ENCODE measurements around the gene GPATCH4. TPM values are rescaled to one million over a fixed set of nuclear protein-coding genes. Genes with fewer than 3 reads are reported as not detected.

Gene GPATCH4
- total RNA-seq, 1 donor from 2014 or later = 71.8 TPM

DNA sequence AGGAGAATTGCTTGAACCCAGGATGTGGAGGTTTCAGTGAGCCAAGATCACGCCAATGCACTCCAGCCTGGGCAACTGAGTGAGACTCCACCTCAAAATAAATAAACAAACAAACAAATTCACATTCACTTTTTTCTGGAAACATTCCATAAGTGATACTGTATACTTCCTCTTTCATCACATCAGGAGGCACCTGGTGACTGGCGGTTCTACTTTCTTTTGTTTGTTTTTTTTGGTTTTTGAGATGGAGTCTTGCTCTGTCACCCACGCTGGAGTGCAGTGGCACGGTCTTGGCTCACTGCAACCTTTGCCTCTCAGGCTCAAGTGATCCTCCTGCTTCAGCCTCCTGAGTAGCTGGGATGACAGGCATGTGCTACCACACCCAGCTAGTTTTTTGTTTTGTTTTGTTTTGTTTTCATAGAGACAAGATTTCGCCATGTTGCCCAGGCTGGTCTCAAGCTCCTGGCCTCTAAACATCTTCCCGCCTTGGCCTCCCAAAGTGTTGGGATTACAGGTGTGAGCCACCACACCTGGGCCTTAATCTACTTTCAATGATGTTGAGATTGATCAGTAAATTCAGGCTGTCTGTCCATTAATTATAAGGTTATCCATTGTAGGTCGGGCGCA, 28.7 kb upstream of the GPATCH4 start:
- intact Hi-C loops (cut with micrococcal nuclease) = no loop called here
- H3K4me3 Mint-ChIP-seq = no peak overlapping the region
- peaks cover 9% of the 10 kb centered on the region for H3K4me1 Mint-ChIP-seq
- DNase-seq (no peak), ATAC-seq (ENCODE audit: low read depth) (no peak)
- no peak overlapping the region for H3K27ac Mint-ChIP-seq
- ChIA-PET CTCF (interaction anchor here (0.7 kb wide), 1 partner anchor 92 kb away, joined by 3 read pairs; no protein-coding TSS in a partner anchor), POLR2A (no interaction called here)
- no peaks in the 10 kb centered on the region for H3K36me3 Mint-ChIP-seq (ENCODE audit: low read depth)
- H3K9me3 Mint-ChIP-seq = no peaks in the 10 kb centered on the region
- H3K27me3 Mint-ChIP-seq = peaks cover 49% of the 10 kb centered on the region
- TF ChIP-seq, protein P1, sequence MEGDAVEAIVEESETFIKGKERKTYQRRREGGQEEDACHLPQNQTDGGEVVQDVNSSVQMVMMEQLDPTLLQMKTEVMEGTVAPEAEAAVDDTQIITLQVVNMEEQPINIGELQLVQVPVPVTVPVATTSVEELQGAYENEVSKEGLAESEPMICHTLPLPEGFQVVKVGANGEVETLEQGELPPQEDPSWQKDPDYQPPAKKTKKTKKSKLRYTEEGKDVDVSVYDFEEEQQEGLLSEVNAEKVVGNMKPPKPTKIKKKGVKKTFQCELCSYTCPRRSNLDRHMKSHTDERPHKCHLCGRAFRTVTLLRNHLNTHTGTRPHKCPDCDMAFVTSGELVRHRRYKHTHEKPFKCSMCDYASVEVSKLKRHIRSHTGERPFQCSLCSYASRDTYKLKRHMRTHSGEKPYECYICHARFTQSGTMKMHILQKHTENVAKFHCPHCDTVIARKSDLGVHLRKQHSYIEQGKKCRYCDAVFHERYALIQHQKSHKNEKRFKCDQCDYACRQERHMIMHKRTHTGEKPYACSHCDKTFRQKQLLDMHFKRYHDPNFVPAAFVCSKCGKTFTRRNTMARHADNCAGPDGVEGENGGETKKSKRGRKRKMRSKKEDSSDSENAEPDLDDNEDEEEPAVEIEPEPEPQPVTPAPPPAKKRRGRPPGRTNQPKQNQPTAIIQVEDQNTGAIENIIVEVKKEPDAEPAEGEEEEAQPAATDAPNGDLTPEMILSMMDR (IDR thresholded peaks at IDR 0.05) = no peak

DNA sequence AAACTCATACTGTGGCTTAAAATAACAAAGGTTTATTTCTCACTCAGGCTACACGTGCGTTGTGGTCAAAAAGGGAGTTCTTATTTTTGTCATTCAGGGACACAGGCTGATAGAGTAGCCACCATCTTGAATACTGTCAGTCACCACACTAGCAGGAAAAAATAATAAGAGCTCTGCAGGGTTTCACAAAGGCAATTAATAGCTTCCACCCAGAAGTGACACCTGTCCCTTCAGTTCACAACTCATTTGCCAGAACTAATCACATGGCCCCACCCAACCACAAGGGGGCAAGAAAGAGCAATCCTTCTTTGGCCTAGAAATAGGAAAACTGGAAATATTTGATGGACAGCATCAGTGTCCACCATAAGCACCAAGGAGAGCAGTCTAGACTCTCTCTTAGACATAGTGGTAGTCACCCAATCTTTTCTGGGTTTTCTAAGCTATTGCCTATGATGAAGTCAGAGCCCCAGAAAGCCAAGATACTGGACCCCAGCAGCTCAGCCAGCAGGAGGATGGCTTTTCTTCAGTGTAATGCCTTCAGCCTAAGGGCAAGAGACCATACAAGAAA, 26.1 kb upstream of the GPATCH4 start:
- Mint-ChIP-seq H3K27me3 (peaks cover 39% of the 10 kb centered on the region), H3K4me1 (peaks cover 12% of the 10 kb centered on the region), H3K4me3 (no peak overlapping the region), H3K36me3 (ENCODE audit: low read depth) (no peaks in the 10 kb centered on the region), H3K9me3 (no peaks in the 10 kb centered on the region), H3K27ac (peak overlapping the region; percentile 30)
- TF ChIP-seq, protein P1 (IDR thresholded peaks at IDR 0.05) = no peak
- intact Hi-C loops (cut with micrococcal nuclease) = loop anchor here (1.0 to 2.0 kb wide), 2 partner anchors 15 to 30 kb away; partner anchors contain the start of gene BCAN
- ATAC-seq (ENCODE audit: low read depth) (peak; percentile 32), DNase-seq (no peak)
- CTCF ChIA-PET = interaction anchor here (0.7 to 5.4 kb wide), 28 partner anchors 13 to 300 kb away, joined by 3 to 63 read pairs (median 4); partner anchors contain the start of genes BCAN, GPATCH4, NAXE and NES
- POLR2A ChIA-PET = interaction anchor here (0.8 kb wide), 1 partner anchor 39 kb away, joined by 3 read pairs; no protein-coding TSS in a partner anchor

DNA sequence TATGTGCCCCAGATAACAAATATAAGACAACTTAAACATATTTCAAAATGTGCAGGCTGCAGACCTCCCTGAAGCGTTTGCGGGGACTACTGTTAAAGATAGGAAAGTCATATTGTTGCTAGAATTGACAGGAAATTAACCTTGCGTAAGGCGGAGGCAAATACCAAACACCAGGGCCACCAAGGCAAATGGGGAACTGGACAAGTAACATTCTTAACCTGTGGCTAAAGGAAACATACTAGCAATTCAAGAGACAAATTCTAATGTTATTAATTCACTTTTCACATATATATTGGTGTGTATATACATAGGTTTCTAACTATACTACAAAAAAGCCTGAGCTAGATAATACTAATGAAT, 24.8 kb upstream of the GPATCH4 start:
- no peaks in the 10 kb centered on the region for H3K9me3 Mint-ChIP-seq
- ChIA-PET CTCF (interaction anchor here (1.2 to 5.4 kb wide), 13 partner anchors 9 to 302 kb away, joined by 3 to 63 read pairs (median 5); partner anchors contain the start of genes NAXE and NES), POLR2A (interaction anchor here (1.0 to 1.2 kb wide), 2 partner anchors 31 to 52 kb away, joined by 3 read pairs; no protein-coding TSS in a partner anchor)
- DNase-seq (no peak), ATAC-seq (ENCODE audit: low read depth) (no peak)
- TF ChIP-seq, protein P1 (IDR thresholded peaks at IDR 0.05) = no peak
- H3K27me3 Mint-ChIP-seq = peaks cover 34% of the 10 kb centered on the region
- H3K4me1 Mint-ChIP-seq = peaks cover 12% of the 10 kb centered on the region
- H3K36me3 Mint-ChIP-seq (ENCODE audit: low read depth) = no peaks in the 10 kb centered on the region
- H3K4me3 Mint-ChIP-seq = peak overlapping the region; percentile 74
- no peak overlapping the region for H3K27ac Mint-ChIP-seq
- intact Hi-C loops (cut with micrococcal nuclease) = loop anchor here (1.0 to 2.0 kb wide), 3 partner anchors 17 to 99 kb away; partner anchors contain the start of gene BCAN

DNA sequence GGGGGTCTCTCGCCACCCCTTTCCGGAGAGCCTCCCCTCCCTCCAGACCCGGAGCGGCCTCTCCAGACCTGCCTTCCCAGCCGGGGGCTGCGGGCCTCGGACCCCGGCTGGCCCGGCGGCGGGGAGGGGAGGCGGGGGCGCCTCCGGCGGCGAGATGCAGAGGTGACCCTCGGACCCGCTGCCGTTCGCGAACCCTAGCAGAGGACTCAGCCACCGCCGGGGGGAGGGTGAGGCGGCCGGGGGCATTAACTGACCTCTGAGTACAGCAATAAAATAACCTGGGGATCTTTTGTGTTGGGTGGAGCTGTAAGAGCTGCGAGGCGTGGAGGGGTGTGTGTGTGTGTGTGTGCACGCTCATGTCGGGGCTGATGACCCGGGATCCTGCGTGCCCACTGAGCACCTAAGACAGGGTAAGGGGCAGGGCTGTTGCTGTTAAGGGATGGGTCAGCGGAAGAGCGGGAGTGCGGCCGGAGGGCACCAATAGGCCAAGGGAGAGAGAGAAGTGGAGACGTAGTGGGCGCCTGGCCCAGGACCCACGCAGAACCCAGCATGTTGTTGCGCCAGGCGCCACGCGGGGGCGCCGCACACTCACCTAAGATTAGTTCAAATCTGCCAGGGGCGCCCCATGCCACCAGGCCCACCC, 24.3 kb upstream of the GPATCH4 start:
- no peaks in the 10 kb centered on the region for H3K9me3 Mint-ChIP-seq
- peaks cover 32% of the 10 kb centered on the region for H3K27me3 Mint-ChIP-seq
- DNase-seq (peak; percentile 66), ATAC-seq (ENCODE audit: low read depth) (peak; percentile 71)
- H3K27ac Mint-ChIP-seq = peak overlapping the region; percentile 3
- ChIA-PET POLR2A (interaction anchor here (1.0 to 1.2 kb wide), 2 partner anchors 31 to 53 kb away, joined by 3 read pairs; no protein-coding TSS in a partner anchor), CTCF (interaction anchor here (0.6 to 5.4 kb wide), 13 partner anchors 9 to 302 kb away, joined by 3 to 63 read pairs (median 5); partner anchors contain the start of gene NES)
- intact Hi-C loops (cut with micrococcal nuclease) = loop anchor here (1.0 to 2.0 kb wide), 4 partner anchors 17 to 265 kb away; partner anchors contain the start of gene BCAN
- TF ChIP-seq, protein P1 (IDR thresholded peaks at IDR 0.05) = peak; percentile 27
- peak overlapping the region; percentile 74 for H3K4me3 Mint-ChIP-seq
- no peaks in the 10 kb centered on the region for H3K36me3 Mint-ChIP-seq (ENCODE audit: low read depth)
- peaks cover 12% of the 10 kb centered on the region for H3K4me1 Mint-ChIP-seq

Data from activated B cell treated with CpG ODN at 0.5 μM for 24 hours (primary cell).